Astrocyte (in vitro differentiated cells and primary cell): Measurements from ENCODE around the gene AHNAK. TPM values are rescaled to one million over a fixed set of nuclear protein-coding genes. Genes with fewer than 3 reads are reported as not detected.

Source experiments
- DNase-seq: peaks from one replicate; pipeline ENCODE4 v3.0.0-alpha.2; 2010; ENCODE audit warnings: low read depth
- FAIRE-seq: peaks from 2 replicates; lab custom pipeline; 2011; peaks lifted over from hg19 to GRCh38; lab: Jason Lieb, UNC
- H2AFZ ChIP-seq: 2 replicates; pipeline ENCODE4 v1.6.0; 2012; ENCODE audit warnings: low read depth, low read length, inconsistent platforms
- H3K27ac ChIP-seq: 2 replicates; pipeline ENCODE4 v1.5.1; 2011; ENCODE audit warnings: low read depth, low read length, inconsistent platforms
- H3K27me3 ChIP-seq: 2 replicates; pipeline ENCODE4 v1.6.0; 2011; ENCODE audit warnings: low read length, inconsistent platforms; ENCODE audit not compliant: insufficient read depth
- H3K36me3 ChIP-seq: 2 replicates; pipeline ENCODE4 v1.5.1; 2011; ENCODE audit warnings: low read length, inconsistent platforms; ENCODE audit not compliant: insufficient read depth
- H3K4me1 ChIP-seq: 2 replicates; pipeline ENCODE4 v1.5.1; 2011; ENCODE audit warnings: low read length, inconsistent platforms; ENCODE audit not compliant: insufficient read depth
- H3K4me2 ChIP-seq: 2 replicates; pipeline ENCODE4 v1.6.0; 2012; ENCODE audit warnings: low read length, inconsistent platforms
- H3K4me3 ChIP-seq: 2 replicates; pipeline ENCODE4 v1.5.1; 2011; ENCODE audit warnings: low read depth, mild to moderate bottlenecking, low read length, inconsistent platforms; ENCODE audit not compliant: insufficient read depth
- H3K79me2 ChIP-seq: 2 replicates; pipeline ENCODE4 v1.6.0; 2012; ENCODE audit warnings: mild to moderate bottlenecking, low read length, inconsistent platforms; ENCODE audit not compliant: insufficient read depth
- H3K9ac ChIP-seq: 2 replicates; pipeline ENCODE4 v1.6.0; 2012; ENCODE audit warnings: mild to moderate bottlenecking, low read length, inconsistent platforms
- H3K9me3 ChIP-seq: 2 replicates; pipeline ENCODE4 v1.5.1; 2012; ENCODE audit warnings: low read depth, mild to moderate bottlenecking, low read length, inconsistent platforms; ENCODE audit not compliant: insufficient read depth
- H4K20me1 ChIP-seq: 2 replicates; pipeline ENCODE4 v1.6.0; 2012; ENCODE audit warnings: low read length, inconsistent platforms; ENCODE audit not compliant: insufficient read depth
- H3K27ac Mint-ChIP-seq: one replicate; pipeline ENCODE4 v1.8.0; 2021; ENCODE audit warnings: mild to moderate bottlenecking, mixed read lengths; ENCODE audit not compliant: unreplicated experiment
- H3K27me3 Mint-ChIP-seq: one replicate; pipeline ENCODE4 v1.8.0; 2021; ENCODE audit warnings: low read depth, mixed read lengths; ENCODE audit not compliant: unreplicated experiment
- H3K36me3 Mint-ChIP-seq: one replicate; pipeline ENCODE4 v1.8.0; 2021; ENCODE audit warnings: low read depth, mixed read lengths; ENCODE audit not compliant: unreplicated experiment
- H3K4me1 Mint-ChIP-seq: one replicate; pipeline ENCODE4 v1.8.0; 2021; ENCODE audit warnings: low read depth, mixed read lengths; ENCODE audit not compliant: unreplicated experiment
- H3K4me3 Mint-ChIP-seq: one replicate; pipeline ENCODE4 v1.8.0; 2021; ENCODE audit warnings: mild to moderate bottlenecking, moderate library complexity, mixed read lengths; ENCODE audit not compliant: unreplicated experiment
- H3K9me3 Mint-ChIP-seq: one replicate; pipeline ENCODE4 v1.8.0; 2021; ENCODE audit warnings: mild to moderate bottlenecking, mixed read lengths; ENCODE audit not compliant: unreplicated experiment
- EZH2 ChIP-seq: IDR thresholded peaks from 2 replicates; pipeline ENCODE4 v1.6.1; 2012; ENCODE audit warnings: mild to moderate bottlenecking, low read length, inconsistent platforms; ENCODE audit not compliant: insufficient read depth
- total RNA-seq: library from RNA; stranded (reverse); gene quantifications from 2 replicates; pipeline ENCODE4 v1.2.1, GENCODE V29; 2021
- TF ChIP-seq, protein P1 (sequence below): IDR thresholded peaks from 2 replicates; pipeline ENCODE4 v1.5.1; 2011; ENCODE audit warnings: low read depth, mild to moderate bottlenecking, inconsistent platforms, low read length, moderate library complexity; ENCODE audit not compliant: insufficient read depth

The AHNAK gene
- total RNA-seq, 1 donor from 2014 or later = 378 TPM

DNA sequence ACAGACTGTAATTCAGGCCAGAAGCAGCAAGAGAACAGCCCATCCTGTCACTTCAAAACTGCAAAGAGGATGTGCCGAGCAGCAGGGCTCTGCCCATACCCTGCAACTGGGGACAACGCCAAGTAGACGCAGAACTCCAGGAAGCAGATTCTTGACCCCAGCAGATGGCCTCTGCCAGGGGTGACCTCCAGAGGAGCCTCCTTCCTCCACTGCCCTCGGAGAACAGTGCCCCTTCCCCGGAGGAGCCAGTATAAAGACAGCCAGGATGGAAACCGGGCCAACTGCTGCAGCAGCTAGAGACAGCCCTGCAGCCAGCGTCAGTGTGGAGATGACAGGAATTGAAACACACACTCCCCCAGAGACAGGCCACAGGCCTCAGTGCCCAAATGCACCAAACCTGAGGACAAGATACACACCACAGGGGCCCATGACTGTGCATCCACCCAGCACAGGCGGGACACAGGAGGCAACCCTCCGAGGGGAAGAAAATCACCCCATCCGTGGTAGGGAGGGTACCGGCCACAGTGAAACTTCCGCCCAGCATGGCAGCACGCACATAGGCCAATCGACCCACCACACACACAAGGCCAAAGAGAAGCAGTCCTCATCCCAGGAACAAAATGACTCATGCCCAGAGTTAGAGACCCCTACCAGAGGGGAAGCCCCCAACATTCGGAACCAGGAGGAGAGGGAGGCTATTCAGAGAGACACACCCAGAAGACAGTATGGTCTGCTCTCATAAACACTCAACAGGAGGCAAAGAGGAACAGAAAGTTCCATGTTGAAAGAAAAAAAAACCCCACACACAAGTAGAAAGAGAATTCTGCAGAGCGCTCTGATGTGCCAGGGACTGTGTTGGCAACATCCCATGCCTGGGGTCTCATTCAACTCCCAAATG lies 5.6 kb downstream of the AHNAK start:
- H3K27me3 Mint-ChIP-seq = no peaks in the 10 kb centered on the region
- H3K36me3 Mint-ChIP-seq = peaks cover 4% of the 10 kb centered on the region
- Histone ChIP-seq H4K20me1 (peaks cover 90% of the 10 kb centered on the region), H3K4me1 (peaks cover 58% of the 10 kb centered on the region), H3K27me3 (no peaks in the 10 kb centered on the region), H3K79me2 (peaks cover 99% of the 10 kb centered on the region), H3K9ac (peak overlapping the region; percentile 91), H3K4me3 (peak overlapping the region; percentile 35), H3K36me3 (no peaks in the 10 kb centered on the region), H2AFZ (no peak overlapping the region), H3K4me2 (peak overlapping the region; percentile 90), H3K27ac (peak overlapping the region; percentile 21), H3K9me3 (no peaks in the 10 kb centered on the region)
- H3K9me3 Mint-ChIP-seq = no peaks in the 10 kb centered on the region
- DNase-seq = no peak
- peak overlapping the region; percentile 94 for H3K4me3 Mint-ChIP-seq
- peaks cover 57% of the 10 kb centered on the region for H3K4me1 Mint-ChIP-seq
- no peak for FAIRE-seq
- TF ChIP-seq, protein P1, sequence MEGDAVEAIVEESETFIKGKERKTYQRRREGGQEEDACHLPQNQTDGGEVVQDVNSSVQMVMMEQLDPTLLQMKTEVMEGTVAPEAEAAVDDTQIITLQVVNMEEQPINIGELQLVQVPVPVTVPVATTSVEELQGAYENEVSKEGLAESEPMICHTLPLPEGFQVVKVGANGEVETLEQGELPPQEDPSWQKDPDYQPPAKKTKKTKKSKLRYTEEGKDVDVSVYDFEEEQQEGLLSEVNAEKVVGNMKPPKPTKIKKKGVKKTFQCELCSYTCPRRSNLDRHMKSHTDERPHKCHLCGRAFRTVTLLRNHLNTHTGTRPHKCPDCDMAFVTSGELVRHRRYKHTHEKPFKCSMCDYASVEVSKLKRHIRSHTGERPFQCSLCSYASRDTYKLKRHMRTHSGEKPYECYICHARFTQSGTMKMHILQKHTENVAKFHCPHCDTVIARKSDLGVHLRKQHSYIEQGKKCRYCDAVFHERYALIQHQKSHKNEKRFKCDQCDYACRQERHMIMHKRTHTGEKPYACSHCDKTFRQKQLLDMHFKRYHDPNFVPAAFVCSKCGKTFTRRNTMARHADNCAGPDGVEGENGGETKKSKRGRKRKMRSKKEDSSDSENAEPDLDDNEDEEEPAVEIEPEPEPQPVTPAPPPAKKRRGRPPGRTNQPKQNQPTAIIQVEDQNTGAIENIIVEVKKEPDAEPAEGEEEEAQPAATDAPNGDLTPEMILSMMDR = no peak
- no peak for TF ChIP-seq EZH2
- H3K27ac Mint-ChIP-seq = no peak overlapping the region

DNA sequence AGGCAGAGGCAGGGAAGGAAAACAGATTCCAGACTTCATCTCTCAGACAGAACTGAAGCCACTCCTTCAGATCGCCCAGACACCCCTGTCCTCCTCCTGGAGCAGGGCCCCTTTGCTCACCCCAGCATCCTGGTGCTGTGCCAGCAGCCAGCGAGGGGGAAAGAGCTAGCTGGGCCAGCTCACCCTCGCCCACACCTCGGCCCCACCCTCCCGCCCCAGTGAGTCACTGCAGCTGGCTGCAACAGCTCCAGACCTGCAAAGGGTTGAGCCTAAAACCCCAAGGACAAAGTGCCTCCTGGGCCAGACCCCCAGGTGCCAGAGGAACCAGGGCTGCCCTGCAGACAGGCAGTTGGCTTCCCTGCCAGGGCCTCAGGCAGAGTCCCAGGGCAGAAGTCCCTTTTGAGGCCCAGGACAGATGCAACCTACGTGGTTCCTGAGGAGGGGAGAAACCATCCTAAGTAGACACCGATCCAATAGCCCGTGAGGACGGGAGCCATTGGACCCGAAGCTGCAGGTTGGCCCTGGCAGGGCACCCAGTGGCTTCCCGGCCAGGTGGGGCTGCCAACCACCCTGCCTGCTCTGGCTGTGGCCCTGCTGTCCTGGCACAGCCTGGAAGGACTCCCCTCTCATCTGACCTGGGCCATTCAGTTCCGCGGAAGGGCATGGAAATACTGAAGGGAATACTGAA lies 7.2 kb downstream of the AHNAK start:
- peaks cover 58% of the 10 kb centered on the region for H3K4me1 ChIP-seq
- H3K4me1 Mint-ChIP-seq = peaks cover 60% of the 10 kb centered on the region
- peak overlapping the region; percentile 61 for H3K9ac ChIP-seq
- H3K36me3 ChIP-seq = peaks cover 8% of the 10 kb centered on the region
- peaks cover 99% of the 10 kb centered on the region for H3K79me2 ChIP-seq
- no peaks in the 10 kb centered on the region for H3K9me3 ChIP-seq
- H3K4me2 ChIP-seq = peak overlapping the region; percentile 86
- no peak overlapping the region for H2AFZ ChIP-seq
- H3K4me3 Mint-ChIP-seq = peak overlapping the region; percentile 50
- peaks cover 96% of the 10 kb centered on the region for H4K20me1 ChIP-seq
- H3K27ac ChIP-seq = peak overlapping the region; percentile 75
- H3K9me3 Mint-ChIP-seq = no peaks in the 10 kb centered on the region
- H3K36me3 Mint-ChIP-seq = peaks cover 14% of the 10 kb centered on the region
- peak; percentile 90 for DNase-seq
- H3K27me3 ChIP-seq = no peaks in the 10 kb centered on the region
- H3K27me3 Mint-ChIP-seq = no peaks in the 10 kb centered on the region
- FAIRE-seq = no peak
- H3K4me3 ChIP-seq = peak overlapping the region; percentile 48
- TF ChIP-seq EZH2 = no peak
- TF ChIP-seq, protein P1 = no peak
- H3K27ac Mint-ChIP-seq = no peak overlapping the region
